GM18907 (cell line): Measurements from ENCODE around the gene PLEKHD1.

ENCODE experiments used
- ATAC-seq: cut with Tn5 transposase; IDR thresholded peaks from one replicate; pipeline ENCODE4 v1.9.1; 2021; ENCODE audit warnings: mild to moderate bottlenecking, moderate library complexity; ENCODE audit not compliant: unreplicated experiment

The PLEKHD1 gene

GRCh38 chr14:69579476-69579875 is 94.9 kb downstream of the PLEKHD1 start:
- ATAC-seq = no peak

- no peak for ATAC-seq
Measured at GRCh38 chr14:69580009-69580577, 95.6 kb downstream of the PLEKHD1 start.
